Testis (tissue), 3 donors: ENCODE measurements around the gene P4HA3. TPM values are rescaled to one million over a fixed set of nuclear protein-coding genes. Genes with fewer than 3 reads are reported as not detected.

Source experiments
- DNase-seq: peaks from one replicate; pipeline ENCODE4 v3.0.0-alpha.2; 2019
- H3K27ac ChIP-seq, 2 donors: fragments of 200-600 bp; sonication (generic); one replicate each; pipeline ENCODE4 v1.5.1; 2019
- H3K27me3 ChIP-seq: fragments of 200-600 bp; sonication (generic); one replicate; pipeline ENCODE4 v1.5.1; 2019
- H3K36me3 ChIP-seq: fragments of 200-600 bp; sonication (generic); one replicate; pipeline ENCODE4 v1.5.1; 2017; ENCODE audit warnings: low read depth; ENCODE audit errors: missing control alignments
- H3K4me1 ChIP-seq: fragments of 200-600 bp; sonication (generic); one replicate; pipeline ENCODE4 v1.5.1; 2019
- H3K4me3 ChIP-seq, 2 donors: fragments of 200-600 bp; sonication (generic); one replicate each; pipeline ENCODE4 v1.5.1; 2017 to 2019
- H3K9me3 ChIP-seq: fragments of 200-600 bp; sonication (generic); one replicate; pipeline ENCODE4 v1.5.1; 2017
- POLR2A ChIP-seq: fragments of 450-650 bp; IDR thresholded peaks from one replicate; pipeline ENCODE4 v1.6.1; 2017; ENCODE audit warnings: antibody characterized with exemption, mild to moderate bottlenecking, moderate library complexity
- WGBS, 2 donors: methylation state at CpG; one replicate each; pipeline ENCODE4 v1.1.5; 2018; 5-methylcytosine and 5-hydroxymethylcytosine counted together
- intact Hi-C: fragments of 100-400 bp; cut with DNase I; formaldehyde crosslinking; loops from one replicate; pipeline ENCODE4 v1.15.1; 2023; ENCODE audit warnings: low total_unique reads
- polyA plus RNA-seq: library from polyadenylated mRNA; stranded (reverse); fragments of 350-450 nt; fragmentation: Illumina TruSeq; extraction: RNeasy Lipid Tissue Mini Kit (QIAGEN cat#74804); gene quantifications from one replicate; pipeline ENCODE4 v1.2.3, GENCODE V29; 2014; ENCODE audit warnings: low read depth, low replicate concordance; ENCODE audit not compliant: insufficient read depth
- small RNA-seq, 2 donors: library from RNA; depleted of rRNA; stranded (forward); fragments of <200 nt; gene quantifications; one replicate each; pipeline ENCODE3, GENCODE V24; 2016
- total RNA-seq, 2 donors: library from RNA; depleted of rRNA; stranded (reverse); fragments of >200 nt; gene quantifications; one replicate each; pipeline ENCODE4 v1.2.3, GENCODE V29; 2016
- TF ChIP-seq, protein P1 (sequence below), 3 experiments: fragments of 450-650 bp in 2 of 3; fragments of 200-600 bp in 1 of 3; sonication (generic) in 1 of 3; IDR thresholded peaks; one replicate each; pipeline ENCODE4 v1.5.1; 2016 to 2019; ENCODE audit warnings: antibody characterized with exemption in 3 of 3, mild to moderate bottlenecking in 2 of 3, moderate library complexity in 1 of 3

Gene P4HA3
- total and polyA plus RNA-seq, 3 donors from 2014 or later, result 4.8 to 8.1 (median 4.9) TPM

DNA sequence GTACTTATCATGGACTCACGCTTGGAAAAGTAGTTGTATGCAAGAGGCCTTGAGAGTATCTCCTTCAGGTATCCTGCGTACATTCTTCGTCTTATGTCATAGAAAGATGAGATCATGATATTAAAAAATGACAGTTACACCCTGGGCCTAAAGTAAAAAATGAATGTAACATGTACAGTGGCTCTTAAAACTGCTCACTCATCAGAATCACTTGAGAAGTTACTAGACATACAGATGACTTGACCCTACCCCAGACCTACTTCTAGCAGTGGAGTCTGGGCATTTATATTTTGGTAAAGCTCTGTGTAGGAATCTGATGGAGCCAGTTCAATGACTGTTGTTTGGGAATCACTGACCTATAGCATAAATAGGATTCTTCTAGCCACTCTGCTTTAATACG is 85.9 kb downstream of the P4HA3 start:
- TF ChIP-seq, protein P1, sequence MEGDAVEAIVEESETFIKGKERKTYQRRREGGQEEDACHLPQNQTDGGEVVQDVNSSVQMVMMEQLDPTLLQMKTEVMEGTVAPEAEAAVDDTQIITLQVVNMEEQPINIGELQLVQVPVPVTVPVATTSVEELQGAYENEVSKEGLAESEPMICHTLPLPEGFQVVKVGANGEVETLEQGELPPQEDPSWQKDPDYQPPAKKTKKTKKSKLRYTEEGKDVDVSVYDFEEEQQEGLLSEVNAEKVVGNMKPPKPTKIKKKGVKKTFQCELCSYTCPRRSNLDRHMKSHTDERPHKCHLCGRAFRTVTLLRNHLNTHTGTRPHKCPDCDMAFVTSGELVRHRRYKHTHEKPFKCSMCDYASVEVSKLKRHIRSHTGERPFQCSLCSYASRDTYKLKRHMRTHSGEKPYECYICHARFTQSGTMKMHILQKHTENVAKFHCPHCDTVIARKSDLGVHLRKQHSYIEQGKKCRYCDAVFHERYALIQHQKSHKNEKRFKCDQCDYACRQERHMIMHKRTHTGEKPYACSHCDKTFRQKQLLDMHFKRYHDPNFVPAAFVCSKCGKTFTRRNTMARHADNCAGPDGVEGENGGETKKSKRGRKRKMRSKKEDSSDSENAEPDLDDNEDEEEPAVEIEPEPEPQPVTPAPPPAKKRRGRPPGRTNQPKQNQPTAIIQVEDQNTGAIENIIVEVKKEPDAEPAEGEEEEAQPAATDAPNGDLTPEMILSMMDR (IDR thresholded peaks at IDR 0.05), result no peak
- TF ChIP-seq POLR2A, result no peak
- Histone ChIP-seq H3K36me3 (no peaks in the 10 kb centered on the region), H3K27ac (no peak overlapping the region), H3K4me3 (no peak overlapping the region), H3K4me1 (no peaks in the 10 kb centered on the region), H3K9me3 (no peaks in the 10 kb centered on the region), H3K27me3 (no peaks in the 10 kb centered on the region)
- no peak for DNase-seq
- intact Hi-C loops, result no loop called here
- 96 to 97% methylated on average over 4 of the region's 4 CpGs for WGBS, 2 donors

DNA sequence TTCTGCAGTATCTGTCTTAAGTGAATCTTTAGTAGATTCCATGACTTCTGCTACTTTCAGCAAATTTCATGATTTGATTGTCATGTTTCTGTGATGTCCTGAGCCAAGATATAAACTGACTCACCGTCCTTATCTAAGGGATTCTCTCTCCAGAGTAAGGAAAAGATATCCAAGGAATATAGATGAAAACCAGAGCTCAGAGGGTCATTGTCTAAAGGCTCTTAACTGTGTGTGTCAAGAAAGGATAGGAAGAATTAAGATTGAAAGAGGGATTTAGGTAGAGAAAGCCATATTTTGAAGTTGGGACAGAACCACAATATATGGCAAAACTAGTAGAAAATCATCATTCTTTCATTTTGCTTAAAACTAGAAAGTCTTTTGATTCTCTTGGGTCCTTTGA is 89.6 kb downstream of the P4HA3 start:
- H3K36me3 ChIP-seq, result no peaks in the 10 kb centered on the region
- H3K9me3 ChIP-seq, result no peaks in the 10 kb centered on the region
- DNase-seq, result no peak
- no peak overlapping the region for H3K27ac ChIP-seq
- no peaks in the 10 kb centered on the region for H3K4me1 ChIP-seq
- no peak overlapping the region for H3K4me3 ChIP-seq
- intact Hi-C loops, result no loop called here
- 54 to 83% methylated on average over 1 of the region's 1 CpG for WGBS, 2 donors
- TF ChIP-seq, protein P1 (IDR thresholded peaks at IDR 0.05), result no peak
- TF ChIP-seq POLR2A, result no peak
- no peaks in the 10 kb centered on the region for H3K27me3 ChIP-seq

DNA sequence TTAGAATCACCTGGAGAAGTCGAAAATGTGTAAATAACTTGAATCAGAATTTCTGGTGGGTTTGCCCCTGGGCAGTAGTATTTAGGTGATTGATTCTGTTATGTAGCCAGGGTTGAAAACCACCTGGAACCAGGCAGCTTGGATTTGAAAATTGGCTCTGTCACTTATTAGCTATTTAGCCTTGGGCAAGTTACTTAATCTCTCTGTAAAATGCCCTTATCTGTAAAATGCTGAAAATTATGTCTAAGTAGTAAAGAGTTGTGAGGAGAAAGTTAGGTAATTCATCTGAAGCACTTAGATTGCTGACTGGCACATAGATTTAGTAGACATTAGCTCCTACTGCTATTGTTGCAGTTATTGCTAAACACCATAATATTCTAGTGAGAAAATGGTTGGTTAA is 91.1 kb downstream of the P4HA3 start:
- intact Hi-C loops, result no loop called here
- Histone ChIP-seq H3K27ac (no peak overlapping the region), H3K4me1 (no peaks in the 10 kb centered on the region), H3K27me3 (no peaks in the 10 kb centered on the region), H3K9me3 (no peaks in the 10 kb centered on the region), H3K4me3 (no peak overlapping the region), H3K36me3 (no peaks in the 10 kb centered on the region)
- TF ChIP-seq POLR2A, result no peak
- TF ChIP-seq, protein P1 (IDR thresholded peaks at IDR 0.05), result no peak
- no peak for DNase-seq
- WGBS, 2 donors, result 90 to 92% methylated on average over 1 of the region's 1 CpG

Small RNAs within 50 kb of the gene (small RNA-seq; reads per million reads assigned to genes)
- gene RF00409, result 0 reads per million in 2 donors

Other genes with a start within 250 kb of the P4HA3 start
- gene C2CD3, start 140.6 kb downstream of the P4HA3 start, total RNA-seq, result 10 to 100 TPM; 59.0 to 89.4 TPM
- 56.1 TPM for gene C2CD3, start 140.6 kb downstream of the P4HA3 start, polyA plus RNA-seq
- gene PPME1, start 140.4 kb downstream of the P4HA3 start, total RNA-seq, result 10 to 100 TPM; 67.1 to 68.9 TPM
- gene PPME1, start 140.4 kb downstream of the P4HA3 start, polyA plus RNA-seq, result 90.9 TPM
- 1 to 10 TPM; 1.8 to 2.0 TPM for gene PGM2L1, start 86.8 kb upstream of the P4HA3 start, total RNA-seq
- 2.4 TPM for gene PGM2L1, start 86.8 kb upstream of the P4HA3 start, polyA plus RNA-seq
- 1 to 10 TPM; 4.0 to 4.1 TPM for gene KCNE3, start 155.9 kb upstream of the P4HA3 start, total RNA-seq
- 3.3 TPM for gene KCNE3, start 155.9 kb upstream of the P4HA3 start, polyA plus RNA-seq
- gene LIPT2, start 182.1 kb upstream of the P4HA3 start, total RNA-seq, result 10 to 100 TPM; 32.6 to 43.1 TPM
- 25.0 TPM for gene LIPT2, start 182.1 kb upstream of the P4HA3 start, polyA plus RNA-seq